ENCODE results near the gene F2.

Gene F2

GRCh38 chr11:46761807-46762206 lies 42.8 kb downstream of the F2 start:
- H3K4me3 ChIP-seq (ENCODE audit: low read depth, low read length): no peak overlapping the region
- DNase-seq (ENCODE audit: low read depth): no peak
- no peak for TF ChIP-seq CTCF (IDR thresholded peaks at IDR 0.05; ENCODE audit: low read depth, low read length, missing control alignments)

- DNase-seq (ENCODE audit: low read depth): no peak
- no peak for TF ChIP-seq CTCF (IDR thresholded peaks at IDR 0.05; ENCODE audit: low read depth, low read length, missing control alignments)
- H3K4me3 ChIP-seq (ENCODE audit: low read depth, low read length): no peak overlapping the region
Measured at GRCh38 chr11:46762248-46762647, 43.2 kb downstream of the F2 start.

GRCh38 chr11:46766656-46767055 lies 47.6 kb downstream of the F2 start:
- no peak for TF ChIP-seq CTCF (IDR thresholded peaks at IDR 0.05; ENCODE audit: low read depth, low read length, missing control alignments)
- no peak for DNase-seq (ENCODE audit: low read depth)
- H3K4me3 ChIP-seq (ENCODE audit: low read depth, low read length): no peak overlapping the region

- H3K4me3 ChIP-seq (ENCODE audit: low read depth, low read length): no peak overlapping the region
- TF ChIP-seq CTCF (IDR thresholded peaks at IDR 0.05; ENCODE audit: low read depth, low read length, missing control alignments): no peak
- no peak for DNase-seq (ENCODE audit: low read depth)
Measured at GRCh38 chr11:46769636-46770221, 50.7 kb downstream of the F2 start.

- no peak for TF ChIP-seq CTCF (IDR thresholded peaks at IDR 0.05; ENCODE audit: low read depth, low read length, missing control alignments)
- no peak for DNase-seq (ENCODE audit: low read depth)
- H3K4me3 ChIP-seq (ENCODE audit: low read depth, low read length): no peak overlapping the region
Measured at GRCh38 chr11:46776878-46777277, 57.9 kb downstream of the F2 start.

- no peak overlapping the region for H3K4me3 ChIP-seq (ENCODE audit: low read depth, low read length)
- TF ChIP-seq CTCF (IDR thresholded peaks at IDR 0.05; ENCODE audit: low read depth, low read length, missing control alignments): no peak
- no peak for DNase-seq (ENCODE audit: low read depth)
Measured at GRCh38 chr11:46778416-46778815, 59.4 kb downstream of the F2 start.
